IPS-18a (cell line): ENCODE results near the gene COQ2.
"Not testable (repeated sequence)": the region's sequence is repeated elsewhere in the genome, so short reads cannot be mapped to it uniquely, and the experiment has no call there.

Experiments
- H3K27ac ChIP-seq: one replicate; pipeline ENCODE4 v1.5.1; 2013; ENCODE audit warnings: low read length
- H3K27me3 ChIP-seq: one replicate; pipeline ENCODE4 v1.6.1; 2013; ENCODE audit warnings: mild to moderate bottlenecking, low read length; ENCODE audit not compliant: control insufficient read depth, insufficient read depth
- H3K36me3 ChIP-seq: one replicate; pipeline ENCODE4 v1.6.1; 2013; ENCODE audit warnings: low read depth, low read length; ENCODE audit not compliant: control insufficient read depth
- H3K4me1 ChIP-seq: one replicate; pipeline ENCODE4 v1.6.1; 2013; ENCODE audit warnings: low read depth, low read length; ENCODE audit not compliant: control insufficient read depth
- H3K4me3 ChIP-seq: one replicate; pipeline ENCODE4 v1.5.1; 2013; ENCODE audit warnings: low read length
- H3K9ac ChIP-seq: one replicate; pipeline ENCODE4 v1.6.1; 2013; ENCODE audit warnings: mild to moderate bottlenecking, low read length, moderate library complexity
- H3K9me3 ChIP-seq: one replicate; pipeline ENCODE4 v1.6.1; 2013; ENCODE audit warnings: low read depth, low read length; ENCODE audit not compliant: control insufficient read depth

COQ2 gene

DNA sequence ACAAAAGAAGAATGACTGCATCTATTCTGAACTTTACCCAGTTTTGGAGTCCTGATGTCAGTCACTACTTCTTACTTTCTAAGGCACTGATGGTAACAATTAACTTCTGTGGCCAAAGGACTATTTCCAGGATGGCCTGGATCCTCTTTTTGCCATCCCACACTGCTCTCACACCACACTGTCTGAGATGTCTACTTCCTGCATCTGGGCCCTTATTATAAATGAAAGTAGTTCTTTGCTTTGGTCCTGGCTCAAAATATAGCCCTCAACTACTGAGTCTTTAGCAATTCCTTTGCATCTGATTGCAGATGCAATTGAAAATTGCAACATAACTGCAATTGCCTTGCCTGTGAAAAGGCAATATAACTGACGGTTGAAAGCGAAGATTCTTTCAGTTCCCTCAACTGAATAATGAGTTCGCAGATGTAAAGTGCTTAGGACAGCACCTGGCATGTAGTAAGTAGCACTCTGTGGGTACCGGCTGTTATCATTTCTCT is 44.2 kb downstream of the COQ2 start:
- Histone ChIP-seq H3K9ac (no peak overlapping the region), H3K27ac (no peak overlapping the region), H3K4me1 (no peaks in the 10 kb centered on the region), H3K9me3 (no peaks in the 10 kb centered on the region), H3K27me3 (no peaks in the 10 kb centered on the region), H3K4me3 (no peak overlapping the region), H3K36me3 (no peaks in the 10 kb centered on the region)

DNA sequence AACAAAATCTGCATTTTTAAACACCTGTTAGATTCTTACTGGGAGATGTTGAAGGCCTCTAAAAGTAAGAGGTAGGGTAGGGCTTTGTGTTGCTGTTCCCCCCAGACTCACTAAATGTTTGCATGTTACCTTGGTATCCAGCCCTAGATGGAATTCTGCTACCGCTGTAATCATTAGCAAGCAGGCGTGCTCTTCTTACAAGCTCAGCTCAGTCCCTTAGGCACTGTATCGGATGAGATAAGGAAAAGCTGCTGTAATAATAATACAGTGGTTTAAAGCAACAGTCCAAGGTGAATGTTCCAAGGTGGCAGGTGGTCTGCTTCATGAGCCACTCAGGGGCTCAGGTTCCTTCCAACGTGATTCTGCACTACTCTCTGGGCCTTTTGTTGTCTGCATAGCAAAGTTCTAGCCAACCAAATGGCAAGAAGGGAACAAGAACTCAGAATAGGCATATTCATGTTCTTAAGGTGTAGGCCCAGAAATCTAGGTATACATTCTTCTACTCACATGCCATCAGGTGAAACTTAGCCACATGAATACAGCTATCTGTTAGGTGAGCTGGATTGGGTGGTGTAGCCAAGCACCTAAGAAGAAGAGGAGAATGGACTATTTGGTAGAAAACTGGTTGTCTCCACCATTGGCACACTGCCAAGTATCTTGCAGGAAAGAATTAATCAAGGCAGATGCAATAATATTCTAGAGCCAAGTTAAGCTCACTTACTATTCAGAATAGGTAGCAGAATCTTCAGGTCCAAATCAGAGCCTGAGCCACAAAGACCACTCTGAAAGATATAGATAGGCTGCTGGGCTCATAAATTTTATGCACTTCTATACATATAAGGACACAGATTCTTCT is 46.0 kb downstream of the COQ2 start:
- Histone ChIP-seq H3K9me3 (no peaks in the 10 kb centered on the region), H3K4me1 (no peaks in the 10 kb centered on the region)

DNA sequence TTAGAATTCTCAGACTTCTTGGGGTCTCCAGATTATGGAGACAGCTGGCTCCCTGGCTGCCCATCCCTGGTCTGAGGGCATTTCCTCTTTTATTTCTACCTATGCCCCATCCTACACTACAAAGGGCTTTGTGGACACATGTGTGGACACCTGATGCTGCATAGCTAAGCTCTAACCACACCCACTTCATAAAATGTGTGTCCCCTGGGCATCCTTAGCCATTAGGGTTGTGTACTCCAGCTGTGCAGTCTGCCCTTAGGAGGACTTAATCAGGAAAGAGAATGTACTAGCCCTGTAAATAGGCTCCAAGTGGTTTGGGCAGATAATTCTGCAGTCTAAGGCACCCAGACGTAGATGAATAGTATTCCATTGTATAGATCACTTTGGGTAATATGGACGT is 47.0 kb downstream of the COQ2 start:
- Histone ChIP-seq H3K27ac (no peak overlapping the region), H3K9me3 (no peaks in the 10 kb centered on the region), H3K4me3 (no peak overlapping the region), H3K4me1 (no peaks in the 10 kb centered on the region), H3K36me3 (no peaks in the 10 kb centered on the region), H3K27me3 (no peaks in the 10 kb centered on the region), H3K9ac (no peak overlapping the region)

More for the DNA sequence above, 46.0 kb downstream of the COQ2 start:
- Histone ChIP-seq H3K36me3 (no peaks in the 10 kb centered on the region), H3K9ac (no peak overlapping the region), H3K27ac (no peak overlapping the region), H3K27me3 (no peaks in the 10 kb centered on the region), H3K4me3 (no peak overlapping the region)

DNA sequence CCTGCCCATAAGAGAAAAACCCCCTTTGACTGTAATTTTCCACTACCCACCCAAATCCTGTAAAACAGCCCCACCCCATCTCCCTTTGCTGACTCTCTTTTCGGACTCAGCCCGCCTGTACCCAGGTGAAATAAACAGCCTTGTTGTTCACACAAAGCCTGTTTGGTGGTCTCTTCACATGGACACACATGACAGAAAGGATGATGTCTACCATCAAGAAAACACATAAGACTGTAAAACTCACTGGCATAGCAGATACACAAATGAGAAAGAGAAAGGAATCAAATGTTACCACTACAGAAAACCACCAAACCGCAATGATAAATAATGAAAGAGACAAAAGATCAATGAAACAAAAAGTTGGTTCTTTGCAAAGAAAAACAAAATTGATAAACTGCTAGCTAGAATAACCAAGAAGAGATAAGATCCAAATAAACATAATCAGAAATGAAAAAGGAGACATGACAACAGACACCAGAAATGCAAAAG is 48.9 kb downstream of the COQ2 start:
- H3K4me3 ChIP-seq, H3K36me3 ChIP-seq, H3K9ac ChIP-seq, H3K27me3 ChIP-seq, H3K27ac ChIP-seq, H3K4me1 ChIP-seq, H3K9me3 ChIP-seq: not testable (repeated sequence)

DNA sequence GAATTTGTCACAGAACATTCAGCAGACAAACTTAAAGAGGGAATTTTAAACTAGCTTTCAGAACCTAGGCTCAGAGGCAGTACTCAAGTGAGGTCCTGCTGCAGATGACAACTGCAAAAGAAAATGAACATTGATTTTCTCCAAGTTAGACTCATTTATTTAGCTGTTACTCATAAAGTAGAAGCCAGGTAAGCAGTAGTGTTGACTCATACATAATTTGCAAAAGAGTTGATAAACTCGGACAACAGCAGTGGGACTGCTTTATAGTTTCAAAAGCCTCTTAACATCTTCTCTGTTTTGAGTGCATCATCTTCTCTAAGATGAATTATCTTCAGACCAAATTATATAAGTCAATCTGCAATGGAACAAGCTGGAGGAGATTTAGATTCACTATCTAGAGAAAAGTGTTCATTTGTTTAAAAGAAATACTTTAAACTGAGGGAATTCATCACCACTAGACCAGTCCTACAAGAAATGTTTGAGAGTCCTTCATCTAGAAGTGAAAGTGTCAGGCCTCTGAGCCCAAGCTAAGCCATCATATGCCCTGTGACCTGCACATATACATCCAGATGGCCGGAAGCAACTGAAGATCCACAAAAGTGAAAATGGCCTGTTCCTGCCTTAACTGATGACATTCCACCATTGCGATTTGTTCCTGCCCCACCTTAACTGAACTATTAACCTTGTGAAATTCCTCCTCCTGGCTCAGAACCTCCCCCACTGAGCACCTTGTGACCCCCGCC is 49.5 kb downstream of the COQ2 start:
- no peak overlapping the region for H3K27ac ChIP-seq
- H3K4me1 ChIP-seq = no peaks in the 10 kb centered on the region
- H3K9me3 ChIP-seq = no peaks in the 10 kb centered on the region
- no peak overlapping the region for H3K9ac ChIP-seq
- H3K36me3 ChIP-seq = no peaks in the 10 kb centered on the region
- no peak overlapping the region for H3K4me3 ChIP-seq
- no peaks in the 10 kb centered on the region for H3K27me3 ChIP-seq

DNA sequence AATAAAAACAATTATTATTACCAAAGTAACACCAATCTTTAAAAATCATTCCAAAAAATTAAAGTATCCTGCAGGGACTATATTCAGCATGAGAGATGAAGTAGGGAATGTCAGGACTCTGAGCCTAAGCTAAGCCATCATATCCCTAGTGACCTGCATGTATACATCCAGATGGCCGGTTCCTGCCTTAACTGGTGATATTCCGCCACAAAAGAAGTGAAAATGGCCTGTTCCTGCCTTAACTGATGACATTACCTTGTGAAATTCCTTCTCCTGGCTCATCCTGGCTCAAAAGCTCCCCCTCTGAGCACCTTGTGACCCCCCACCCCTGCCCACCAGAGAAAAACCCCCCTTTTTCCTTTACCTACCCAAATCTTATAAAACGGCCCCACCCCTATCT is 50.2 kb downstream of the COQ2 start:
- H3K36me3 ChIP-seq, H3K4me3 ChIP-seq, H3K27ac ChIP-seq, H3K4me1 ChIP-seq, H3K9ac ChIP-seq, H3K9me3 ChIP-seq, H3K27me3 ChIP-seq: not testable (repeated sequence)

DNA sequence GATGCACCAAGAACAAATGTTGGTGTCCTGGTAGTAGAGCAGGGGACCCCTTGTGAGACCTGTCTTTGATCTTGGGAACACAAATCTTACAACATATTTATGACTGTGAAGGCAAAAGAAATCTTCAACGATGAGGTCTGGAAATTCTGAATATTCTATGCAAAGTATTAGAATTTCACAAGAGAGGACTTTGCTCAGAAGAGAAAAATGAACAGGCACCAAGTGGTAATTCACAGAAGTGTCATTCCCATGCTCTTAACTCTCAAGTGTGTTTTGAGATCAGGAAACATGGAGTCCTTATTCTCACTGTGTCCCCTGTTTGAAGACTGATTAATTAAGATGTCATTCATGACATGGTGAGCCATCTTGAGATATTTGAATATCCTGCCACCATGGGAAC is 52.5 kb downstream of the COQ2 start:
- Histone ChIP-seq H3K9ac (no peak overlapping the region), H3K36me3 (no peaks in the 10 kb centered on the region), H3K27ac (no peak overlapping the region), H3K9me3 (no peaks in the 10 kb centered on the region), H3K4me1 (no peaks in the 10 kb centered on the region), H3K27me3 (no peaks in the 10 kb centered on the region), H3K4me3 (no peak overlapping the region)

DNA sequence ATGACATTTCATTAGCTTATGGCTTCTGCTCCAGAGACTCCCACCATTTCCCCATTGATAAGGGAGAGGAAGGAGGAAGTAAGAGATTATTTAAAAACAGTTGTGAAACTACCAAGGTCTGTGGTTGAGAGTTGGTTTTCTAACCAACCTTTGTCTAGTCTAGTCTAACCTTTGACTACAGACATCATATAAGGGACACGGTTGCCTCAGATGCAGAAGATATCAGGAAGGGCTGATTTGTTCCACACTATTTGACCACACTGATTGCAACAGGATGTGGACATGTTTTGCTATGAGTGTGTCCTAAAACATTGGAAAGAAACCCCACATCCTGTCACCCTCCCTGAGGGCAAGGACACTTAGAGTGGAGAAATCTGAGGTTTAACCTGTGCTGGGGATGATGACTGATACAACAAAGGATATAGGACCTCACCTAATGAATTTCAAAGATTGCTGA is 53.0 kb downstream of the COQ2 start:
- no peak overlapping the region for H3K9ac ChIP-seq
- no peak overlapping the region for H3K4me3 ChIP-seq
- no peaks in the 10 kb centered on the region for H3K27me3 ChIP-seq
- H3K36me3 ChIP-seq = no peaks in the 10 kb centered on the region
- no peak overlapping the region for H3K27ac ChIP-seq
- H3K9me3 ChIP-seq = no peaks in the 10 kb centered on the region
- no peaks in the 10 kb centered on the region for H3K4me1 ChIP-seq

DNA sequence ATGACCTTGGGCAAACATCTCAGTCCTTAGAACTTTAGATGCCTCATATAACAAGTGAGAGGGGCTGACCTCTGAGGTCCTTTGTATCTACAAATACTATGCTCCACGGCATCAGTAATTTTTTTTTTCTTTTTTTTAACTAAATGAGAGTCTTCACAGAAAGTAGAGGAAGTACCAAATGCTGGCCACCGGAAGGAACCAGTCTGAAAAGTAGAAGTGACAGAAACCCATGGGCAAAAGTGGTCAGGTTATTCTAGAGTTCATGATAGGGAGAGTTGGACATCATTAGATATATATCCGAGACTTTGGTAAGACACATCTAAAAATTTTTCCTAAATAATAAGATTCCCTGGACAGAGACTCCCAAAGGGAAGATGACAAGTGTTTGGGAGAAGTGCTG is 53.7 kb downstream of the COQ2 start:
- Histone ChIP-seq H3K9ac (no peak overlapping the region), H3K4me3 (no peak overlapping the region), H3K27ac (no peak overlapping the region), H3K27me3 (no peaks in the 10 kb centered on the region), H3K4me1 (no peaks in the 10 kb centered on the region), H3K36me3 (no peaks in the 10 kb centered on the region), H3K9me3 (no peaks in the 10 kb centered on the region)

DNA sequence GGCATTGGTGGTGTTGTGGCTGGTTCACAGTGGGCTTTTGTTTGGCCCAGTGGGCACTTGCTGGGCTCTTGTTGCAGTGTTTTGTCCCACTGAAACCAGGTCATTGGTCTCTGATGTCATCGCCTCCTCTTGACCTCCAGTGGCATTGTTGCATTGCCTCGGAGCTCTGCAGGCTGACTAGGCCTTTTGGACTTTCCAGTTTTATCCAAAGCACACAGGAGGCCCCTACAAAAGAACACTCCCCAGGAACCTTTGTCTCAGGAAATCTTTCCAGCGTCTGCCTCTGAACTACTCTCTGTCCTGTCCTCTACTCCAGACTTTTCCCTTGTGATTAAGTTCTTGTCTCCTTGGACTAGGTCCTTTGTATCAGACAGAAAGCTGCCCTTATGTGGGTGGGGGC is 54.8 kb downstream of the COQ2 start:
- H3K9me3 ChIP-seq = no peaks in the 10 kb centered on the region
- no peak overlapping the region for H3K27ac ChIP-seq
- H3K4me1 ChIP-seq = no peaks in the 10 kb centered on the region
- no peaks in the 10 kb centered on the region for H3K27me3 ChIP-seq
- H3K4me3 ChIP-seq = no peak overlapping the region
- no peak overlapping the region for H3K9ac ChIP-seq
- no peaks in the 10 kb centered on the region for H3K36me3 ChIP-seq

DNA sequence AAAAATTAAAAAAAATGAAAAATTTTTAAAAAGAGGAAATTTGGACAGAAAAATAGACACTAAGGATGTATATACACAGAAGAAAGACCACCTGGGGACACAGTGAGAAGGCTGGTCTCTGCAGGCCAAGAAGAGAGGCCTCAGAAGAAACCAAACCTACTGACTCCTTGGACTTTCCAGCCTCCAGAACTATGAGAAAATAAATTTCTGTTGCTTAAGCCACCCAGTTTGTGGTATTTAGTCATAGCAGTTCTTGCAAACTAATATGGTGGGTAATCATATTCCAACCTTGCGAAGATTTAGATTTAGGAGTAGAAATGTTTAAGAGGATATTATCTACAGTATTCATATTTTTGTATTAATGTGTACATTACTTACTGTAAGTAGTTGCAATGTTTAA is 56.4 kb downstream of the COQ2 start:
- Histone ChIP-seq H3K4me1 (no peaks in the 10 kb centered on the region), H3K36me3 (no peaks in the 10 kb centered on the region), H3K27ac (no peak overlapping the region), H3K4me3 (no peak overlapping the region), H3K9ac (no peak overlapping the region), H3K27me3 (no peaks in the 10 kb centered on the region), H3K9me3 (no peaks in the 10 kb centered on the region)
